NT2/D1 (cell line): ENCODE results near the gene HTR3D.
"Not testable (repeated sequence)": the region's sequence is repeated elsewhere in the genome, so short reads cannot be mapped to it uniquely, and the experiment has no call there.

Source experiments
- DNase-seq: peaks from one replicate; pipeline ENCODE4 v3.0.0-alpha.2; 2011; ENCODE audit warnings: low read depth, low spot score
- H3K27me3 ChIP-seq: 2 replicates; pipeline ENCODE4 v1.6.0; 2011; ENCODE audit warnings: mild to moderate bottlenecking; ENCODE audit not compliant: insufficient read length, insufficient read depth
- H3K36me3 ChIP-seq: 2 replicates; pipeline ENCODE4 v1.6.1; 2011; ENCODE audit warnings: mild to moderate bottlenecking, low read length, mixed read lengths; ENCODE audit not compliant: insufficient read depth, insufficient read length
- H3K4me1 ChIP-seq: 2 replicates; pipeline ENCODE4 v1.5.1; 2011; ENCODE audit not compliant: insufficient read depth, insufficient read length
- H3K4me3 ChIP-seq: 2 replicates; pipeline ENCODE4 v1.5.1; 2011; ENCODE audit warnings: low read depth; ENCODE audit not compliant: insufficient read length
- H3K9ac ChIP-seq: 2 replicates; pipeline ENCODE4 v1.6.0; 2011; ENCODE audit warnings: low read depth; ENCODE audit not compliant: insufficient read length
- H3K9me3 ChIP-seq: 2 replicates; pipeline ENCODE4 v1.5.1; 2011; ENCODE audit warnings: mild to moderate bottlenecking, low read length; ENCODE audit not compliant: insufficient read depth
- SUZ12 ChIP-seq: IDR thresholded peaks from 2 replicates; pipeline ENCODE4 v1.6.1; 2011; ENCODE audit not compliant: insufficient read length, insufficient read depth; ENCODE audit errors: extremely low read depth
- YY1 ChIP-seq: IDR thresholded peaks from 2 replicates; pipeline ENCODE4 v1.6.1; 2011; ENCODE audit not compliant: insufficient read length, insufficient read depth
- ZNF274 ChIP-seq: IDR thresholded peaks from 2 replicates; pipeline ENCODE4 v1.6.1; 2011; ENCODE audit warnings: mild to moderate bottlenecking, low read depth, low read length

The HTR3D gene

GRCh38 chr3:183991403-183991802 is 40.1 kb upstream of the HTR3D start:
- DNase-seq: no peak
- no peak for TF ChIP-seq ZNF274
- TF ChIP-seq SUZ12: no peak
- TF ChIP-seq YY1: no peak

DNA sequence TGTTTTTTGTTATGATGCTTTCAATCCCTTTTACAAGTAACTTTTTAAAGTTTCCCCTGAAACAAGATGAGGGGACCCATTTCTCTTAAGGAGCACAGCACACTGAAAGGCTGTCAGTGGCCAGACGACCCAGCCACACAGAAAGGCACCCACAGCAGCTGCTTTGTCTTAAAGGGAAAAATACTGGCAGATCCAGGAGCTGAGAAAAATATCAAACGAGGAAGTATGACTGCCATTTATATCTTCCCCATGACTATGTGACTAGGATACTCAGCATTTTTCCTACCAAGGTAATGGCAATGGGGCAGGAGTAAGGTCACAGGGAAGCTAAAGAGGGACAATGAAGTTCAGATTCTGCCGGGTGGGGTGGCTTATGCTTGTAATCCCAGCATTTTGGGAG is 29.8 kb upstream of the HTR3D start:
- Histone ChIP-seq H3K27me3 (no peaks in the 10 kb centered on the region), H3K36me3 (peaks cover 36% of the 10 kb centered on the region), H3K9ac (no peak overlapping the region), H3K4me3 (no peak overlapping the region), H3K4me1 (no peaks in the 10 kb centered on the region), H3K9me3 (no peaks in the 10 kb centered on the region)
- TF ChIP-seq ZNF274 (no peak), SUZ12 (no peak), YY1 (no peak)
- DNase-seq: no peak

More at GRCh38 chr3:183991403-183991802, 40.1 kb upstream of the HTR3D start:
- no peaks in the 10 kb centered on the region for H3K9me3 ChIP-seq
- peaks cover 31% of the 10 kb centered on the region for H3K36me3 ChIP-seq
- no peak overlapping the region for H3K9ac ChIP-seq
- H3K4me1 ChIP-seq: no peaks in the 10 kb centered on the region
- H3K4me3 ChIP-seq: no peak overlapping the region
- no peaks in the 10 kb centered on the region for H3K27me3 ChIP-seq

DNA sequence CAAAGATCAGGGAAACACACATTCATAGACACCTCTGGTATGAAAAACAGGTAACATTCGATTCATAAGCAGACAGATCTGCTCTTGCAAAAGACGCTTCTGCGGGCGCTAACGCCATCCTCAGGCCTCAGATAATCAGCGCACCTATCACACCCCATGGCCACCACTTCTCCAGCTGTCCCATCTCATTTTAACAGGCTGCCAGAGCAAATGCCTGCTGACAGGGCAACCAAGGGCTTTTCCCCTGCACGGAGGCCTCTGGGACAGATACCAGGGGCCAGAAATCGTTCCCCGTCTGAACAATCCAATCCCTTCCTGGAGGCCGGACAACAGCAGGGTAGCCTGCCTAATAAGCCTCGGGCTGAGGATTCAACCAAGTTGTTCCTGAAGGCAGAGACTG is 29.1 kb upstream of the HTR3D start:
- H3K9me3 ChIP-seq: no peaks in the 10 kb centered on the region
- H3K4me3 ChIP-seq: no peak overlapping the region
- TF ChIP-seq YY1 (no peak), SUZ12 (no peak), ZNF274 (no peak)
- no peaks in the 10 kb centered on the region for H3K4me1 ChIP-seq
- no peak overlapping the region for H3K9ac ChIP-seq
- H3K36me3 ChIP-seq: peaks cover 35% of the 10 kb centered on the region
- DNase-seq: no peak
- no peaks in the 10 kb centered on the region for H3K27me3 ChIP-seq

- H3K4me1 ChIP-seq: no peaks in the 10 kb centered on the region
- TF ChIP-seq YY1 (no peak), SUZ12 (no peak), ZNF274 (no peak)
- no peaks in the 10 kb centered on the region for H3K9me3 ChIP-seq
- DNase-seq: no peak
- no peaks in the 10 kb centered on the region for H3K27me3 ChIP-seq
- H3K36me3 ChIP-seq: peaks cover 41% of the 10 kb centered on the region
- no peak overlapping the region for H3K9ac ChIP-seq
- no peak overlapping the region for H3K4me3 ChIP-seq
Observed at GRCh38 chr3:184003187-184003967, 28.2 kb upstream of the HTR3D start.

DNA sequence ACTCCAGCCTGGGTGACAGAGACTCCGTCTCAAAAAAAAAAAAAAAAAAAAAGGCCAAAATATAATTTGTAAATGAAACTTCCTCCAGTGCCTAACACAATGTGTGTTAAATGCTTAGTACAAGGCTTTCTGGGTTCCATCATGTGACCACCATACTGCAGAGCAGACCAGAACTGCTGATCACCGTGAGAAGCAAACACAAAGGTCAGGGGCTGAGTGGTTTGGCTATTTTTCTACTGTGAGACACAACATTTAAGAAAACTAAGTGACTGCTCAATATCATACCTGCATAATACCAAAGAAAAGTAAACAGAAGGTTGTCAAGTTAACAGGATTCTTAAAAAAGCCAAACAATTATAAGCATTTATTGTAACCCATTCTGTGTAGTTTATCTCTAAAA is 27.1 kb upstream of the HTR3D start:
- Histone ChIP-seq H3K36me3 (peaks cover 49% of the 10 kb centered on the region), H3K4me3 (no peak overlapping the region), H3K4me1 (no peaks in the 10 kb centered on the region), H3K9me3 (no peaks in the 10 kb centered on the region), H3K9ac (no peak overlapping the region), H3K27me3 (no peaks in the 10 kb centered on the region)
- no peak for TF ChIP-seq SUZ12
- no peak for TF ChIP-seq YY1
- no peak for TF ChIP-seq ZNF274
- no peak for DNase-seq

DNA sequence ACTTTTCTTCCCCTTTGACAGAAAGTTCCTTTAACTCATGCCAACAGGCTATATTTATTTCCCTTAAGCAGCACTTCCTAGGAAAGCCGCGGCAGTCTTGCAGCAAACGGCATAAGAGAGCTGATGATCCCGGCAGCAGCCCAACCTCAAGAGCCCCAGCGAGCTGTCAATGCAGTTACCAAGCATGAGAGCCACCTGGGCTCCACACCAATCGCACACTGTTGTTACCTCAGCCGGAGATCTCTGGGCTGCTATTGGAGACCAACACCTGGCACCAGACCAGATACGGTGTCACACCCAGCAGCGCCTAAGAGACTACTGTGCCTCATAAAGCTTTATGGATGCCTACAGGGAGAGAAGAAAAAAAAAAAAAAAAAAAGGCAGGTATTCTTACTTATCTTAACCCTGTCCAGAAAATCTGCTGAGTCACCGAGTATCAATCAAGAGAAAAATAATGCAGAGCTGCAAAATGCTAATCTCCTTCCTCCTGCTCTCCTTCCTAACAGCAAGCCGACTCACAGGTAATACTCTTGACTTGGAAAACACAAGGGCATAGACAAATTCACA is 25.5 kb upstream of the HTR3D start:
- no peaks in the 10 kb centered on the region for H3K9me3 ChIP-seq
- no peaks in the 10 kb centered on the region for H3K27me3 ChIP-seq
- no peaks in the 10 kb centered on the region for H3K4me1 ChIP-seq
- peaks cover 55% of the 10 kb centered on the region for H3K36me3 ChIP-seq
- TF ChIP-seq SUZ12 (no peak), ZNF274 (no peak), YY1 (no peak)
- no peak for DNase-seq
- no peak overlapping the region for H3K4me3 ChIP-seq
- H3K9ac ChIP-seq: no peak overlapping the region

DNA sequence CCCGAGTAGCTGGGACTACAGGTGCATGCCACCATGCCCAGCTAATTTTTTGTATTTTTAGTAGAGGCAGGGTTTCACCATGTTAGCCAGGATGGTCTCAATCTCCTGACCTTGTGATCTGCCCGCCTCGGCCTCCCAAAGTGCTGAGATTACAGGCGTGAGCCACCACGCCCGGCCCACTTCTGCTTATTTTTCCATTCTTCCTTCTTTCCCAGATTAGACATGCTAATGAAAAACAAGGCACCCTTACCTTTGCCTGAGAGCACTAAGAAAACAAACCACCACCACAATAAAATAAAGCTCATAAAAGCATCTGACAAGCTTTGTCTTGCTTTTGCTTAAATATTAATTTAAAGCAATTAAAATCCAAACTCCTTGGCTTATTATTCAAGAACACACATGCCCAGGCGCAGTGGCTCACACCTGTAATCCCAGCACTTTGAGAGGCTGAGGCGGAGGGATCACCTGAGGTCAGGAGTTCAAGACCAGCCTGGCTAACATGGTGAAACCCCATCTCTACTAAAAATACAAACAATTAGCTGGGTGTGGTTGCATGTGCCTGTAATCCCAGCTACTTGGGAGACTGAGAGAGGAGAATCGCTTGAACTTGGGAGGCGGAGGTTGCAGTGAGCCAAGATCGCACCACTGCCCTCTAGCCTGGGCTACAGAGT is 24.3 kb upstream of the HTR3D start:
- DNase-seq: not testable (repeated sequence)

More for the DNA sequence above, 24.3 kb upstream of the HTR3D start:
- H3K4me1 ChIP-seq, H3K9me3 ChIP-seq, H3K4me3 ChIP-seq, H3K27me3 ChIP-seq, H3K9ac ChIP-seq: not testable (repeated sequence)
- peaks cover 67% of the 10 kb centered on the region for H3K36me3 ChIP-seq
